Muscle layer of colon (tissue), 2 donors: ENCODE measurements around the gene ZBTB20.
A peak's percentile ranks its signal among the peaks of the same experiment; 100 is the strongest.

Experiments used
- H3K27ac ChIP-seq: one replicate; pipeline ENCODE4 v1.7.0; 2013; ENCODE audit warnings: low read depth, mild to moderate bottlenecking, low read length, moderate library complexity
- H3K27me3 ChIP-seq, 2 donors: one replicate each; pipeline ENCODE4 v1.7.0; 2013; ENCODE audit warnings: low read length in 2 of 2, mild to moderate bottlenecking in 2 of 2; ENCODE audit not compliant: insufficient read depth in 2 of 2, control insufficient read depth in 1 of 2
- H3K36me3 ChIP-seq: one replicate; pipeline ENCODE4 v1.7.0; 2013; ENCODE audit warnings: mild to moderate bottlenecking, low read length; ENCODE audit not compliant: insufficient read depth
- H3K4me1 ChIP-seq: one replicate; pipeline ENCODE4 v1.7.0; 2013; ENCODE audit warnings: mild to moderate bottlenecking, low read length; ENCODE audit not compliant: insufficient read depth
- H3K4me3 ChIP-seq, 2 donors: one replicate each; pipeline ENCODE4 v1.7.0; 2013; ENCODE audit warnings: low read length in 2 of 2, low read depth in 1 of 2, mild to moderate bottlenecking in 1 of 2, moderate library complexity in 1 of 2
- H3K9ac ChIP-seq: one replicate; pipeline ENCODE4 v1.7.0; 2013; ENCODE audit warnings: low read length
- H3K9me3 ChIP-seq: one replicate; pipeline ENCODE4 v1.7.0; 2013; ENCODE audit warnings: mild to moderate bottlenecking, low read length
- donor health status: abdominal sarcoma.
- donor health status: Adenocarcinoma of cecum.

ZBTB20 gene

DNA sequence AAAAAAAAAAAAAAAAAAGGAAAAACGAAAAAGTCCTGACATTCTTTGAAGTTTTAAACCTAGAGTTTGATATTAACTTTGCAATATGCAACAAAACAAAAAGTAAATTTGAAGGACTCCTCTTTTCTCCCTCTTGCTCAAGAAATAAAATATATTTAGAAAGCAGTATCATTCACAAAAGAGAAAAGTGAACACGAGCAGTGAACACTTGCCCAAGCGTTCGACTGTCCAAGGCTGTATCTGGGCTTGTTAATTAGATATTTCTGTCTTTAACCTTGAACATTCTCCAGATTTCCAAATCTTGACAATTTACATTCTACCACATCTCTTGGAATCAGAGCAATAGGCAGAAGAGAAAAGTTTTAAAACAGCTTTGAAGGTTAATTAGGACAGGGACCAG lies 495.5 kb downstream of the ZBTB20 start:
- Histone ChIP-seq H3K4me3 (no peak overlapping the region), H3K36me3 (no peaks in the 10 kb centered on the region), H3K4me1 (peaks cover 18% of the 10 kb centered on the region), H3K27ac (peak overlapping the region; percentile 10), H3K27me3 (no peaks in the 10 kb centered on the region), H3K9ac (no peak overlapping the region), H3K9me3 (no peaks in the 10 kb centered on the region)

DNA sequence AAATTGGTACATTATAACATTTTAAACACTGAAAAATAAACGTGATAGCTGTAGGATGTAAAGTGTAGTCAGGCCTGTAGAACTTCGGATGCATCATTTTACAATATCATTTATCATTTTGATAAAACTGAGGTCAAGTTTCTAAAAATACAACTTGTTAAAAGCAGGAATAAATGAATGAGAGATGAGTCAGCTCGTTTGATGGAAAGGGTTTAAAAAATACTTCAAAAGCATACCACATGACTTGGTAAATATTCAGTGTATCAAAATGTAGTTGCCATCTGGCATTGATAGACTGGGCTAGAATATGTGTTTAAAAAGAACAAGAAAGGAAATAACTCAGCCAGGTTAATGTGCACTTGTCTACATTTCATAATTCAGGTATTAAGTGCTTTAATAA lies 496.3 kb downstream of the ZBTB20 start:
- Histone ChIP-seq H3K9ac (no peak overlapping the region), H3K4me1 (peaks cover 18% of the 10 kb centered on the region), H3K36me3 (no peaks in the 10 kb centered on the region), H3K27me3 (no peaks in the 10 kb centered on the region), H3K4me3 (no peak overlapping the region), H3K9me3 (no peaks in the 10 kb centered on the region), H3K27ac (peak overlapping the region; percentile 10)

DNA sequence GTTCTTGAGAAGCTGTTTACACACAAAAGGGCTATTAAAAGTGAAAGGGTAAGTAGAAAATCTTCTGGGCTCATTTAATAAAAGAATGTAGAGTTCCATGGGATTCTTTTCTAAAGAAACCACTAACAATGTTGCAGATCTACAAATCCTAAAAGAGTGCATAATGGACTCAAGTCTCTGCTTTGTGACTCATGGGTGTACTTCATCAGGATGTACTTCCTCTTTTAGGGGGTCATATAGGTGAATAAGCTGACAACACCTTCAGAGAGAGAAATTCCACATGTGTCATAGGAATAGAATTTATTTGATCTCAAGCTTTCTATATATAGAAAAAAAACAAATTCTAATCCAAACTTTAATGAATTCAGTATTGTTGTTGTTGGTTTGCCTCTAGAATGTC lies 497.8 kb downstream of the ZBTB20 start:
- Histone ChIP-seq H3K27ac (no peak overlapping the region), H3K9ac (no peak overlapping the region), H3K4me1 (peaks cover 18% of the 10 kb centered on the region), H3K4me3 (no peak overlapping the region), H3K27me3 (no peaks in the 10 kb centered on the region), H3K36me3 (no peaks in the 10 kb centered on the region), H3K9me3 (no peaks in the 10 kb centered on the region)

DNA sequence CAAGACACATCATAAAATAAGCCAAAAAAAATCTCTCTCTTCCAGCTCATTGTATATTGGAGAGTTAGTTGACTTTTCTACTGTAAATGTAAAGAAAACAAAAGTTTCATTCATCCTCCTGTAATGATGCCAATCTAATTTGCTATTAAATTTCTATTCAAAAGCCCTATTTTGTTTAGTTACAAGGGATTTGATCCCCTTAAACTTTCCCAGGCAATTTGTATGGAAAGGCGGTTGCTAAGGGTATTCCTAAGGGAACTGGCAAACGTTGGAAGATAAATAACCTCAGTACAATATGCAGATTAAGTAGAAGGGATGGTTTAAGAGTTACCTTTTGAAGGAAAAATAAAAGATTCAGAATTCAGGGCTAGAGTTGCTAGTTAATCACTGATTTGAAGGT lies 500.6 kb downstream of the ZBTB20 start:
- no peak overlapping the region for H3K27ac ChIP-seq
- H3K9ac ChIP-seq, result no peak overlapping the region
- H3K9me3 ChIP-seq, result no peaks in the 10 kb centered on the region
- H3K36me3 ChIP-seq, result no peaks in the 10 kb centered on the region
- H3K4me3 ChIP-seq, result no peak overlapping the region
- no peaks in the 10 kb centered on the region for H3K27me3 ChIP-seq
- H3K4me1 ChIP-seq, result peaks cover 18% of the 10 kb centered on the region

DNA sequence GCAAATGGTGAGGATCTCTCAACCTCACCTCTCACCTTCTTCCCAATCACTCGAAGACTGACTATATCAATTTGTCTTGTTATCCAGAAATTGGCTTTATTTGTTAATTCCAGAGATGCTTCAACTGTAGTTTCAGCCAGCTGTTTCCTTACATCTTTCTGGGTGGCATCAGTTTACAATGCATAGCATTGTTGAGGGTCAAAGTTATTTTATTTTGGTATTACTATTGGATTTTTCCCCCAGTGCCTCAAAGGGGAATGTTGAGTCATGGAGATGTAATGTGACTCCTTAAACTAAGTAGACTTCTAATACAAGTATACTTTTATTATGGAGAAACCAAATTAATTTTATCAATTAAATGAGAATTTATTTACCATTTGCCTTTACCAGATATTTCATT lies 501.7 kb downstream of the ZBTB20 start:
- H3K4me1 ChIP-seq, result peaks cover 8% of the 10 kb centered on the region
- no peaks in the 10 kb centered on the region for H3K9me3 ChIP-seq
- H3K4me3 ChIP-seq, result no peak overlapping the region
- H3K27ac ChIP-seq, result no peak overlapping the region
- H3K9ac ChIP-seq, result no peak overlapping the region
- H3K36me3 ChIP-seq, result no peaks in the 10 kb centered on the region
- no peaks in the 10 kb centered on the region for H3K27me3 ChIP-seq

DNA sequence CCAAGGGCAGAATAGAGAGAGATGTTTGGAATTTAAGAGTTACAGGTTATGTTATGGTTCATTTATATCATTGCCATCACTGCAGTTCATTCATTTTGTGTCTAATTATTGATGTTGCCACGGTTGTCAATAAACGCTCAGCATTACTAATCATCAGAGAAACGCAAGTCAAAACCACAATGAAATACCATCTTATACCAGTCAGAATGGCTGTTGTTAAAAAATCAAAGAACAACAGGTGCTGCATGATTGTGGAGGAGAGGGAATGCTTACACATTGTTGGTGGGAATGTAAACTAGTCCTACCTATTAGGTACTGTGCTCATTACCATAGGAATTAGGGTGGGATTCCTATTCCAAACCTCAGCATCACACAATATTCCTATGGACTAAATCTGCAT lies 502.7 kb downstream of the ZBTB20 start:
- Histone ChIP-seq H3K9ac (no peak overlapping the region), H3K4me1 (peaks cover 4% of the 10 kb centered on the region), H3K4me3 (no peak overlapping the region), H3K36me3 (no peaks in the 10 kb centered on the region), H3K27ac (no peak overlapping the region), H3K27me3 (no peaks in the 10 kb centered on the region), H3K9me3 (no peaks in the 10 kb centered on the region)

DNA sequence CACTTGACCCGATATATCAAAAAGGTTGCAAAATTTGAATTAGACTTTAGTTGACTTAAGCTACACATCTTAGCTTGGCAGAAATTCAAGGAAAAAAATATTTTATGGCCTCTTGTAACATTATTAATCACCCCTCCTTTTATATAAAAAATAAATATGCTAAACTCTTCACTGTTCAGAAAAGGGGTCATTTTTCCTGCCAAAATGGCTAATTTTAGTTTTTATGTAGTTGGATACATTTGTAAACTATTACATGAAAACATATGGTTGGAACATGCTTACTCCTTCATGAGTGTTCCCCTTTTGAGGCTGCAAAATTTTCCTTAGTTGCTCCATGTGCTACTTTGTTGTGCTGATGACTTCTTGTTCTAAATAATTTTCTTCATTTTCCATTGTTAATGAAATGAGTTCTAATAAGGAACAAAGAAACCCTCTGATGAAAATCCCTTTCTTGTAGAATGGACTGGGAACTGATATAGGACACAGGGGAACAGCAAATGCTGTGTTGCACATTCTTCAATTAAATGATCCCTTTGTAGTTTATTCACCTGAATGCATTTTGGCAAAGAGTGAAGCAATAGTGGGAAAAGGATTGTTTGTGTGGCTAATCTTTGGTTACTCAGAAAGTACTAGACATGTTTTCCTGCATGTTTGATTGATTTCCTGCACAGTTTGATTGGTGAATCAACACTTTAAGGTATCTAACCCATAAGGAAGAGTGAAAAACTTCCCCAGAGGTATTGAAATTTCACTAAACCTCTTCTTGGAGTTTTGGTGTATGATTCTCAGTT lies 503.9 kb downstream of the ZBTB20 start:
- no peaks in the 10 kb centered on the region for H3K36me3 ChIP-seq
- no peak overlapping the region for H3K27ac ChIP-seq
- H3K4me1 ChIP-seq, result no peaks in the 10 kb centered on the region
- H3K9me3 ChIP-seq, result no peaks in the 10 kb centered on the region
- no peak overlapping the region for H3K9ac ChIP-seq
- H3K27me3 ChIP-seq, result no peaks in the 10 kb centered on the region
- H3K4me3 ChIP-seq, result no peak overlapping the region

DNA sequence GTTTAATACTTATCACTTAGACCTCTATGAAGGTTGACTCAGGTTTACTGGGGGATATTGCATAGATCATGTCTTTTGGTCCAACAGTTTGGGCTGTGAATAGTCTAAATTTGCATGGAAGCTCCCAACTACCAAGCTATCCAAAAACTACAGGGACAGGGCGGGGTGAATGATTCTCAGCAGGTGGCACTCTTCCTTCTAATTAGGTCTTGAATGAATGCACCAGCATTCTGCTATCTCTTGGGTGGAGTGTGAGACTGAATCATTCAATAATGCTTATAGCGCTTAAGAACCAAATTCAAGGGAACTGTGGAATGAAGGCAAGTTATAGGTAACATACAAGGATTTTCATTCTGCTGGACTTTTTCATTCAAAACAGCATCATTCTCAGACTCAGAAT lies 507.0 kb downstream of the ZBTB20 start:
- Histone ChIP-seq H3K36me3 (no peaks in the 10 kb centered on the region), H3K4me3 (no peak overlapping the region), H3K27me3 (no peaks in the 10 kb centered on the region), H3K27ac (no peak overlapping the region), H3K9ac (no peak overlapping the region), H3K4me1 (no peaks in the 10 kb centered on the region), H3K9me3 (no peaks in the 10 kb centered on the region)

DNA sequence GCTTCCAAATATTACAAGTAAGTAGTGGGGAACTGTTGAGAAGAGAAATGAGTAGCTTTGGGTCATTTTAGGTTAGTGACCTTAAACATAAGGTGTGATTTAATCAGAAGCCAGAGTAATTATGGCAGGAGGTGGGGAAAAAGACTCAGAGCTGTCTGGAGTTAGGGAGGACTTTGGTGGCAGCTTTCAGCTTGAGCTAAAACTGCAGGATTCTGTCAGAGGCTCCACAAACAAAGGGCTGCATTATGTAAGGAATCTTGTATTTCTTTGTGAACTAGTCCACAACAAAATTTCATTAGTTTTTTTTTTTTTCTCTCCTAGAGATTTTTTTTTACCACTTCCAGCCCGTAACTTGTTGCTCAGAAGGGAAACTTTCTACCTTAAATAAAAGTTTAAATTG lies 507.9 kb downstream of the ZBTB20 start:
- H3K36me3 ChIP-seq, result no peaks in the 10 kb centered on the region
- H3K4me1 ChIP-seq, result no peaks in the 10 kb centered on the region
- no peak overlapping the region for H3K27ac ChIP-seq
- no peaks in the 10 kb centered on the region for H3K27me3 ChIP-seq
- H3K9me3 ChIP-seq, result no peaks in the 10 kb centered on the region
- H3K4me3 ChIP-seq, result no peak overlapping the region
- no peak overlapping the region for H3K9ac ChIP-seq

DNA sequence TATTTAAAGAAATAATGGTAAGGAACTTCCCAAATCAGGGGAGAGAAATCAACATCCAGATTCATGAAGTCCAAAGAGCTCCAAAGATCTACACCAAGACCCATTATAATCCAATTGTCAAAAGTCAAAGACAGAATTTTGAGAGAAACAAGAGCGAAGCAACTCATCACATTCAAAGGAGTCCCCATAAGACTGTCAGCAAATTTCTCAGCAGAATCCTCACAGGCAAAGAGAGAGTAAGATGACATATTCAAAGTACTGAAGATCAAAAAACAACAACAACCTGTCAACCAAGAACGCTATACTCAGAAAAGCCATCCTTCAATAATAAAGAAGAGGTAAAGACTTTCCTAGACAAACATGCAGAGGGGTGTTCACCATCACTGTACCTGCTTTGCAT lies 511.2 kb downstream of the ZBTB20 start:
- no peaks in the 10 kb centered on the region for H3K9me3 ChIP-seq
- H3K9ac ChIP-seq, result no peak overlapping the region

DNA sequence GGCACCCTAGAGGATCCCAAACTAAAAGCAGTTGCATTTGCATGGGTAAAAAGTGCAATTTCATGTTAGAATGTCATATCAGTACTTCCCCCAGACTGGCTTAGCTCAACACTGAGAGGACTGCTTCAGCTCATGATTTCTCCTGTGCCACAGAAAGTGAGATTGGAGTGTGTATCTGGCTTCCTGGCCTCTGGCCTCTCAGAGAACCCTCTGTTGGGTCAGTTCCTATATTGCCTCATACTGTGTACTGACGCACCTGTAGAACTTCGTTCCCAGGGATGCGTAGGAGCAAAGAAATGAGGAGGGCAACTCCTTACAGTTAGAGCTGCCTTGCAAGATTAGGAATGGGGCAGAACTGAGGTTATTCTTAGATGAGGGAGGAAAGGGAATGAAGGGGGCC lies 512.5 kb downstream of the ZBTB20 start:
- Histone ChIP-seq H3K27me3 (no peaks in the 10 kb centered on the region), H3K27ac (no peak overlapping the region), H3K4me1 (no peaks in the 10 kb centered on the region), H3K9ac (no peak overlapping the region), H3K9me3 (no peaks in the 10 kb centered on the region), H3K36me3 (no peaks in the 10 kb centered on the region), H3K4me3 (no peak overlapping the region)

More for the DNA sequence above, 511.2 kb downstream of the ZBTB20 start:
- Histone ChIP-seq H3K36me3 (no peaks in the 10 kb centered on the region), H3K4me3 (no peak overlapping the region), H3K27me3 (no peaks in the 10 kb centered on the region), H3K4me1 (no peaks in the 10 kb centered on the region), H3K27ac (no peak overlapping the region)

DNA sequence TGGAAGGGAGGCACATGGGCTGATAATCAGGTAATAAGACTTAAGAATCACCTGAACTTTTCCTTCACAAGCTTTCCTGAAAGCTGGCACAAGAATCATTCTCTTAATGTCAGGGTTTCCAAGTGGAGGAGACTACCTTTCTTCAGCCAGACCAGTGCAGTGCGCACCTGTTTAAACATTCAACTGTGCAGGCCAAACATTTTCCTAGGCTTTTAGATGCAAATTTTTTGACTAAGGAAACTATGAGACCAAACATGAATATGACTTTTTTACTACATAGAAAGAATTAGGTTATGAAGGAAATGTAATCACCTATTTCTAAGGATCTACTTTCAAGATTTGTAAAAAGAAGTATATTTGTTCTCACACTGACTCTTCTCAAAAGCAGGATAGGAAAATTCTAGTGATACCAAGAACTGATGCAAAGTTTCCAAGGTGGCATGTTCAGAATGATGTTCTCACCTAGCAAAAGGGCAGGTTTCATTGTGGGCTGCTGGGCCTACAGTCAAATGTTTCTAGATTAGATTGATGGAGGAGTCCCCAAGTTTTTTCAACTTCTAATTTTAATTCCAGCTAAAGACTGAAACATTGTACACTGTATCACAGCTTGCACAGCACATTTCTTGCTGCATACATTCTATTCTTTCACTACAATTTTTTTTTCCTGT lies 514.2 kb downstream of the ZBTB20 start:
- H3K4me3 ChIP-seq, result no peak overlapping the region
- H3K9me3 ChIP-seq, result no peaks in the 10 kb centered on the region
- H3K4me1 ChIP-seq, result no peaks in the 10 kb centered on the region
- H3K36me3 ChIP-seq, result no peaks in the 10 kb centered on the region
- H3K27ac ChIP-seq, result no peak overlapping the region
- no peaks in the 10 kb centered on the region for H3K27me3 ChIP-seq
- no peak overlapping the region for H3K9ac ChIP-seq
